HG03460 (cell line): ENCODE measurements around the gene PARVG.

Experiments used
- ATAC-seq: cut with Tn5 transposase; IDR thresholded peaks from one replicate; pipeline ENCODE4 v1.9.1; 2021; ENCODE audit not compliant: unreplicated experiment

Gene PARVG

DNA sequence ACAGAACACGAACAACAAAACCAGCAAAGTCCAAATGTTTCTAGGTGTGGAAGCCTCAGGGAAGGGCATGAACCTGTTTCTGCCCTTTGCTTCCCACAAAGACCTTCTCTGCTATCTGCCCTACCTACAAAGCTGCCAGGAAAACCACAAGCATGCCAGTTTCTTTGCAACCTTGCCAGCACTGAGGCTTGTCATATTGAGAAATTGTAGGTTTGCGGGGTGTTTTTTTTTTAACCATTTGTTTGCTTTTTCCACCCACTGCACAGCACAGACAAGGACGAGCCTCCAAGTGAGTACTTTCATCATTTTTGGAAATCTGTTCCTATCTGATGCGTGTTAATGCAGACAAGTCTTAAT lies 12.8 kb downstream of the PARVG start:
- ATAC-seq, result no peak

DNA sequence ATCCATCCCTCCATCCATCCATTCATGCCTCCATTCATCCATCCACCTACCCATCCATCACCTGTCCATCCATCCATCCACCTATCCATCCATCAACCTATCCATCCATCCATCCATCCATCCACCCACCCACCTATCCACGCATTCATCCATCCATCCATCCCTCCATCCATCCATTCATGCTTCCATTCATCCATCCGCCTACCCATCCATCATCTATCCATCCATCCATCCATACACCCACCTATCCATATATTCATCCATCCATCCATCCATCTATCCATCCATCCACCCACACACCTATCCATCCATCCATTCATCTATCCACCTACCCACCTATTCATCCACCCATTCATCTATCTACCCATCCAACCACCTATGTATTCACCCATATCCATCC lies 13.8 kb downstream of the PARVG start:
- ATAC-seq, result no peak

DNA sequence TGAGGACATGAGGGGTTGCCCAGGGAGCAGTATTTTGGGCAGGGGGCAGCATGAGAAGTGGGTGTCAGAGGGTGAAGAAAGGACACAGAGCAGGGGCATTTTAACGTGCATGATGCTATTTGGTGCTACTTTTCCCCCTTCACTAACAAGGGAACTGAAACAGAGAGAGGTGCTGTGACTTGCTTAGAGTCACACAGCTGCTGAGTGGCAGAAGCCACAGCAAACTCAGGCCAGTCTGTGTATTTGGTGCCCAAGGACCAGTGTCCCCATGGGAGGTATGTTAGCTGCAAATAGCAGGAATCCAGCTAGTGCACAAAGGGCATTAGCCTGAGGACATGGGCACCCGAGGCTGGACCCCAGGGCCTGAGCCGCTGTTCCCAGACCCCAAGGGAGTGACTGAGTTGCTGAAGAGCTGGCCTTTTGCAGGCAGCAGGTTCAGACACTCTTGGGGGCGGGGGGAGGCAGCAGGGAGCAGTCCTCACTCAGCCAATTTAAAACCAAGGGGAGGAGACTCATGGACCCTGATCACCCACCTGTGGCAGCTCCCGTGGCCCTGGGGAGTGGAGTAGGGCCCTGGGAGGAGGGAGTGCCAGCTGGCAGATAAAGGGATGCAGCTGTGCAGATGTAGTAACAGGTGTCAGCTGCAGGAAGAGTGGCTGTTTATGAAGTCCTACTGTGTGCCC lies 14.6 kb downstream of the PARVG start:
- ATAC-seq, result no peak

DNA sequence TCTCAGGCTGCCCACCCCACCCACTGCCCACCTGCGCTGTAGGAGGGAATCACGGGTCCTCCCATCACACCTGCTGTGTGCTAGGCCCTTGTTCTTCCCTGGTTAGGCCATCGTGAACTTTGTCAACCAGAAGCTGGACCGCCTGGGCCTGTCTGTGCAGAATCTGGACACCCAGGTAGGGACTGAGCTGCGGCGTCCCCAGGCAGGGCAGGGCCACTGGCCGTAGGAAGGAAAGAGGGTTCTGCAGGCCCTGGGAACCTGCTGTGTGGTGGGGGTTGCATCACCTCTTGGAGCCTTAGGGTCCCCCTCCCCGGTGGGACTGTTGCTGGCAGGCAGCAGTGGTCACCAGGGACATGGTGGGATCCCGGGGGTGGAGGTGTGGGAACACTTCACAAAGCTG lies 15.5 kb downstream of the PARVG start:
- ATAC-seq, result no peak

DNA sequence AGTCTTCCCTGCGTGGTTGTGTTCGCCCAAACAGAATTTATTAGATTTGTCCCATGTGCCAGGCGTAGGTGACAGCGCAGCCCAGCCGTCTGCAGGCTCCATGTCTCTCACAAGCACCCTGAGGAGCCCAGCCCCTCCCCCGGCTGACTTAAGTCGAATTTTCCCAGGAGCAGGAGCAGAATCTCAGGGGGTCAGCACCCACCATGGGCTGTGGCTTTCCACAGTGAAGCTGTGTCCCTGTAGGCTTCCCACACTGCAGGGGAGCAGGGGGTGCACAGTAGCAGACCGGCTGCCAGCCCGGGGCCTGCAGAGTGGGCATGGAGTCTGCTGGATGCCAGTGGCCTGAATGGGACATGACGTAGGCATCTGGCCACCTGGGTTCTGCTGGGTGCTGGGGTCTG lies 16.0 kb downstream of the PARVG start:
- ATAC-seq, result no peak

DNA sequence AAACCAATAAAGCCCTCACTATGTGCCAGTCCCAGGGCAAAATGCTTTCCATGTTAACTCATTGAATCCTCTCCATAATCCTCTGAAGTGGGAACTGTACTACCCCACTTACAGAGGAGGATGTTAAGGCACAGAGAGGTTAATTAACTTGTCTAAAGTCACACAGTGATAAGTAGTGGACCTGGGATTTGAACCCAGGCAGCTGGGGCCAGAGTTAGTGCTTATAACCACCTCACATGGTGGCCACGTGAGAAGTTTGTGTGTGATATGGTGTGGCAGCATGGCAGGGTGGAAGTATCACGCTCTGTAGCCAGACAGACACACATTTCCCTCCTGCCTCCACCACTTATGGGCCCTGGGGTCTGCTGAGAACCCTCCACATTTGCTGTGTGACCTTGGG lies 16.5 kb downstream of the PARVG start:
- no peak for ATAC-seq

DNA sequence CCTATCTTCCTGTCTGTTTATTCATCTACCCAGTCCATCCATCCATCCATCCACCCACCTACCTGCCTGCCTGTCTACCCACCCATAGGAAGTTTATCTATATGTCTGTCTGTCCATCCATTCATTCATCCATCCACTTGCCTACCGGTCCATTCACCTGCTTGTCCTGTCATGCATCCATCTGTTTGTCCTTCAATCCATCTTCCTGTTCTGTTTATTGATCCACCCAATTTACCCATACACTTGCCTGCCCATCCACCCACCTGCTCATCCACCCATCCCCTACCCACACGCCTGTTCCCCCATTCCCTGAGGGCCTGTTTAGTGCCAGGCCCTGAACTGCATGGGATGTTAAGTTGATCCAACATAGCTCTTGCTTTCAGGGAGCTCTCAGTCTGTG lies 18.4 kb downstream of the PARVG start:
- no peak for ATAC-seq

DNA sequence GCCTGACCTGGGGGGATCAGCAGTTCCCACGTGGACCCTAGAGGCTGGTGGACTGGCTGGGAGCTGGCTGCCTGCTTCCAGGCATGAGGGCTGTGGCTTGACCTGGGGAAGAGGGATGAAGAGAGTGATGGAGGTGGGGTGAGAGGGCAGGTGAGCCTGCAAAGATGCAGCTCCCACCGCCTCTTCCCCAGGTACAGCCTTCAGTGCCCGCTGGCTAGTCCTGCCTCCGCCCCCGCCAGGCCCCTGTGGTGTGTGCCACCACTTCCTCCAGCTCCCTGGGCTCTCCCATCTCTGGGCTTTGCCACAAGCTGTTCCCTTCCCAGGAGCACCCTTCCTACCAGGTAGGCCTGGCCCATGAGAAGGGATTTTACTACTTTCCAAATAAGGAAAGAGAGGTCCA lies 19.1 kb downstream of the PARVG start:
- ATAC-seq, result no peak

DNA sequence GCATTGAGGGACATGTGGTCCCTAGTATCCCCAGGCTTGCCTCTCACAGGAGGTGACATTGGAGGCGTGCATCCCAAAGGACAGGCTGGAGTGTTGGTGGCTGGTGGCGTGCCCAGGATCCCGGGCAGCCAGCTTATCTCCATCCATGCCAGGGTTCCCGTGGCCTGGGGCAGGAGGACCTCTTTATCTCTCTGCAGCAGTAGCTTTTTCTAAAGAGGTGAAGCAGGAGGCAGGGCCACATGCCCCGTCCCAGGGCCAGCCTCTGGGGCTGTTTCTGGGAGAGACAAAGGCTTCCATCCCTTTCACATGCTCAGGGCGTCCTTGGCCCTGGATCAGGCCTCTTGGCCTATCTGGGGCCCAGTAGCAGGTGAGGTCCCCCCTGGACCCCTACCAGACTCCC lies 19.7 kb downstream of the PARVG start:
- ATAC-seq, result no peak

DNA sequence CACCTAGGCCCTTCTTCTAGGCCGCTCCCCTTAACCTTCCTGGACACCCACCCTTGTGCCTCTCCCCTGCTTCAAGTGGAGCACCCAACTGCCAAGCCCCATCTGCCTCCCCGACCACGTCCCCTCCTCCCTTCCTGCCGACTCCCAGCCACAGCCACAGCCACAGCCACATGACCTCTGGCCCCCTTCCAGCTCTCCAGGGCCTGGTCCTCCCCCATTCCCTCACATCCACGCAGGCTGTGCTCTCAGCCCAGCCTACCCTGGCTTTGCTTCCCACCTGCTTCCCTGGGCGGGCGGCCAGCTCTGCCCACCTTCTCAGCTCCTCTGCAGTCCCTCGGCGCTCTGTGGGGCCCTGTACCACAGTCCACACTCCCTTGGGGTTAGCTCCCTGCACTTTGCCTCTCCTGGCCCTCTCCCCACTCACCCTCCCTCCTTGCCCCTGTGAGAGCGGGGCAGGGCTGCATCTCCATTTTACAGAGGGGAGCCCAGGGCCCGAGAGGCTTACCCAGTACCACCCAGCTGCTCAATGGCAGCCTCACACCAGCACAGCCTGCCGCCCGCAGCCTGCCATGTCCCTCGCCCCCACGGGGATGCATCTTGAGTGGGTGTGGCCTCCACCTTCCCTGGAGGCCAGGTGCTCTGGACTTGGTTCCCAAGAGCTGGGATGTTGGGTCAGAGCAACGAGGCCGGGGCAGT lies 20.3 kb downstream of the PARVG start:
- no peak for ATAC-seq

DNA sequence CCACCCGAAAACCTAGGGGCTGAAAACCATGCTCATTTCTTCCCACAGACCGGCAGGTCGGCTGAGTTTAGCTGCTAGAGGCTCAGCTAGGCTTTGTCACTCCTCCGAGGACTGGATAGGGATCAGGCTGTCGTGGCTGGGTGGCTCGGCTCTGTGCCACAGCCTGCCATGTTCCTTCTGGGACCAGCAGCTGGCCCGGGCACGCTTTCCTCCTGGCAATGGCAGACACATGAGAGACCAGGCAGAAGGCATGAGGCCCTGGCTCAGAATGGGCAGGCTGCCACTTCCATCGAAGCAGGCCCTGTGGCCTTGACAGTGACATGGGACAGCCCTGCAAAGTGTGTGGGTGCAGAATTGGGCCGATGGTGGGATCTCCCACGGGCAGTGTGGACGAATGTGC lies 20.9 kb downstream of the PARVG start:
- ATAC-seq, result no peak

DNA sequence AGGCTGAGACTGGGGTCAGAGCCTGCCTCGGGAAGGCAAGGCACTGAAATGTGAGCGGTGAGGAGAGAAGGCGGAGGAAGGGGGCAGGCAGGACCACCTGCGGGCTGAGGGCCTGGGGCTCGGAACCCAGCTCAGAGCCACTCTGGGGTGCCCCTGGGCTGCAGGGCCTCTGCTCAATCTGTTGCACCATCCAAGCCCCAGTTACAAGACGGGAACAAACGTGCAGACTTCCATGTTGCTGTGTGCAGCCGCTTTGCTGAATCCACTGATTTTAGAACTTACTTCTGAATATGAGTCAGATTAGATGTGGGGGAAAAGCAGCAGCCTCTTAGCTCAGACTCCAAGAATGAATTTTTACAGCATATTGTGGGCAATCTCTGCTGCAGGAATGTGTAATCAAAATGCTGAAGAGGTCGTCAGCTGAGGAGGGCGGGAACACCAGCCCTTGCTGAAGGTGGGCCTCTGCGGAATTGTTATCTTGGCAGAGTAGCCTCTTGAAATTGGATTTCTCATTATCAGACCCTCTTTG lies 21.6 kb downstream of the PARVG start:
- ATAC-seq, result no peak

DNA sequence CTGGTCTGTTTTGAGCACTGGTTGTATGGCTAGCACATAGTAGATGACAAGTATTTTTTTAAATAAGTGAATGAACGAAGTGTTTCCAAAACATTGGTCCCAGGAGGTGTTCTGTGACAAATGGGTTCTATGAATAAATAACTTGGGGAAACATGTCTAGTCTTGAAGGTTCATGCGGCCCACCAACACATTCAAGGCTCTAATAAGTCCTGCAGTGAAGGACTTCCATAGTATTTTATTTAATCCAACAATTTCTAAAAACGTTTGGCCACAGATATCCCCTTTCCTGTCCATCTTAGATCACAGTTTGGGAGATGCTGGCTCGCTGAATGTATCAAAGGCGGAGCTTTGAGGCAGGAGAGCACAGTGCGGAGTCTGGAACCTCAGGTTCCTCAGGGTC lies 22.5 kb downstream of the PARVG start:
- ATAC-seq, result no peak

DNA sequence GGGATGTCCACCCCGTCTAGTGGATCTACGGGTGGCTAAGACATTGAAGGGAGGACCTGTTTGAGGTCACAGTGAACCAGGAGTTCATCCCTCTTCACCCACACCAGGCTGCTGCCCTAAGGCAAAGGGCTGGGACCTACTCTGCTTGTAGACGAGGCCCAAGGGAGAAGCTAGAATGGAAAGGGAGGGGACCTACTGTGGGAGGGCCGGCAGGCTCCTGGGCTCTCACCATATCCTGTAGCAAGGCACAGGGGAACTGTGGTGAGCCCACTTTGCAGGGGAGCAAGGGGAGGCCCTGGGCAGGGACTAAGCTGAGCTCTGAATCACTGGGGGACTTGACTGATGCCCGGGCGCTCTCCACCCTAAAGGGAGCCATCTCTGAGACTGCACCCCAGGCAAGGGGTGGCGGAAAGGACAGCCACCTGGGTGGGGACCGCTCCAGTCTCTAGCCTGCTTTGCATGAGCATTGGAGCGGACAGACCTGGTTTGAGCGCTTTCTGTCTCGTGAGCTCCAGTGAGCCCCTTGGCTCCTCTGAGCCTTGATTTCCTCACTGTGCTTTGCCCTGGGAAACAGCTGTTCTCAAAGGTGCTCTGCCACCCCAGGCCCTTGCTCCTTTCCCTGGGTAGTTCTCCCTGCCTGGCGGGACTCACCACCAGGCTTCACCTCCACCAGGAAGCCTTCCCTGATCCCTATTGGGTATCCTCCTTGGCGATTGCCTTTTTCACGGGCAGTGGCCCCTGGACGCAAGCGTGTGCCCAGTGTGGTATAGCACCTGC lies 24.2 kb downstream of the PARVG start:
- no peak for ATAC-seq

DNA sequence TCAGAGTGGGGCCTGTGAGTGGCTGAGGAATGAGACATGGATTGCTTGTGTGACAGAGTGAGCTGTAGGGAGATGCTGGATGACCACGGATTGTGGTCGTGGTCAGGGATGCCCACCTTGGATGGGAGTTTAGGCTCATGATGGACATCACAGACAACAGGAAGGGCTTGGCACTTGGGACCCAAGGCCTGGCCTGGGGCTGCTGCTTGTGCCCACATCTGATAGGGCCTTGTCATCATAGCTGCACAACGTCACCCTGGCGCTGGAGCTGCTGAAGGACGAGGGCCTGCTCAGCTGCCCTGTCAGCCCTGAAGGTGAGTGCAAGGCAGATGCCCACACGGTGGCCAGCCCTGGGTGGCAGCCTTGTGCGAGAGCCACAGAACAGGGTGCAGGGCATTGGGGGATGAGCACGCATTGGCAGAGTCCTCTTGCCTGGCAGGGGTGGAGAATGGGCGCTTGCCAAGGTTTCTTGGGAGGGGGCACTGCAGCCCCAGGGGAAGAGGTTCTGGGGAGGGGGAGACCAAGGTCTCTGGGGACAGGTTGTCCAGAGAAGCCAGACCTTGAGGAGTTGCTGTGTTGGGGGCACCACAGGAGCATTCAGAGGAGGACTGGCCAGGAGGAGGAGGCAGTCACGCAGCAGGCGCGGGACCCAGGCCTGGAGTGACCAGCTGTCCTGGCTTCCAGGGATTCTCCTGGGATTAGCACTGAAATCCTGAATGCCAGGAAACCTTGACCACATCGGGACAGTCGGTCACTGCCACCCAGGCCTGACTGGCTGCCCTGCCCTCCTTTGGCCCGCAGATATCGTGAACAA lies 25.0 kb downstream of the PARVG start:
- no peak for ATAC-seq

DNA sequence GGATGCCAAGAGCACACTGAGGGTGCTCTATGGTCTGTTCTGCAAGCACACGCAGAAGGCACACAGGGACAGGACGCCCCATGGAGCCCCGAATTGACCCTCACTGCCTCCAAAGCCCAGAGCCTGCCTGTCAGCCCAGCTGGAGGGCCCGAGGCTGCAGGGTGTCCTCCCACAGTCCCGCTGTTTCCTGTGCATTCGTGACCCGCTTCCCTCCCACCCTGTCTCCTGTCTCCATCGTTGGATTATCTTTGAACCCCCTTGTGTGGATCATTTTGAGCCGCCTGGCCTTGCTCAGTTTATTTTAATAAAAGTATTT lies 25.6 kb downstream of the PARVG start:
- ATAC-seq, result no peak

DNA sequence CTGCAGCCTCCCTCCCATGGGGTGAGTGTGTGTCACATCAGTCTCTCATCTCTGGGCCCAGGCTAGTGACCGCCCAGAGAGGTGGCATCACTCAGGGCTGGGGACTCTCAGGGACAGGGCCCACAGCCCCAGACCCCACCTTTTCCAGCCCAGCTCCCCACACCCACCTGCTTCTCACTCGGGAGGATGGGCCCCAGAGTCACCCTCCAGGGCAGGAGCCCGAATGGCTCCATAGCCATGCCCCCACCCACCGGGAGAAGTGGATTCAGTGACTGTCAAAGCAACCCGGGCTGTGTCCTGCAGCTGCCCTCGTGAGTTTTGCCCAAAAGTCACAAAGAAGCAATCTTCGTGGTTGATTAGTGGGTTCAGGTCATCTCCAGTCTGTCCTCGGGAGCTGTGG lies 26.0 kb downstream of the PARVG start:
- ATAC-seq, result no peak

DNA sequence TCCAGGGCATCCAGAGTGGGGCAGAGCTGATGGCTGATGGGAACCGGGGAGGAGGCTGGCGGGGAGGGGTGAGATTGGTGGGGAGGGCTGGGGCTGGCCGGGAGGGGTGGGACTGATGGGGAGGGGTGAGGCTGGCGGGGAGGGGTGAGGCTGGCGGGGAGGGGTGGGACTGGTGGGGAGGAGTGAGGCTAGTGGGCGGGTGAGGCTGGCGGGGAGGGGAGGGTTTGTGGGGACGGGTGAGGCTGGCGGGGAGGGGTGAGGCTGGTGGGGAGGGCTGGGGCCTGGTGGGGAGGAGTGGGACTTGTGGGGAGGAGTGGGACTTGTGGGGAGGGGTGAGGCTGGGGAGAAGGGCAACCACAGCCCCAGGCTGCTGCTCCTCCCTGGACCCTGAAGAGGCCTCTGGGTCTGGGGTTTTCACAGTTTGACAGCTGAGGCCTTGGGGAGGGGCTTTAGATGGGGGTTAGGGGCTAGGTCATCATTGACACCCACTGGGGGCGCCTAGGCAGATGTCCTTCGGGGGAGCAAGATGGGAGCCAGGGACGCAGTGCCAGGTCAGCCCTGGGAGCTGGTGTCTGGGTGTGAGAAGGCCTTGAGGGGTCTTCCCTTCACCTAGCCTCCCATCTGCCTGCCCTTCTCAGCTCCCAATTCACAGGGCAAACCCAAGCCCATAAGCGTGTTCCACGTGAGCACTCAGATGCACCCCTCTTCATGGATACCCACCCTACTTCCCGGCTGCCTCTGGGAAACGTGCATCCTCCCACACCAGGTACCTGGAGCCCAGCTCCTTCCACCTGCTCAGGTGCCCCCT lies 26.7 kb downstream of the PARVG start:
- no peak for ATAC-seq

DNA sequence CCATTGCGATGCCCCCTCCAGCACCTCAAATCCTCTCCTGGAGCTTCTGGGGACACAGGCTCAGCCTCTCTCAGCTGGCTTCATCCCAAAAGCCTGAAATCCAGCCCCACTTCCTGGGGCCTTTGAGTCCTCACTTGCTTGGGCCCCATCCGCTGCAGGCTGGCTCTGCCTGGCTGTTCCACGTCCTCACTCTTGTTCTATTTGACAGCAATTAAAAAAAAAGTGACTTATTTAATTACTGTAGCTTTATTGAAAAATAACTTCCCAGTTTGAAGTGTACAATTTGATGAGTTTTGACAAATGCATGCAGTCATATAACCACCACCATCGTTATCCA lies 27.2 kb downstream of the PARVG start:
- ATAC-seq, result no peak

DNA sequence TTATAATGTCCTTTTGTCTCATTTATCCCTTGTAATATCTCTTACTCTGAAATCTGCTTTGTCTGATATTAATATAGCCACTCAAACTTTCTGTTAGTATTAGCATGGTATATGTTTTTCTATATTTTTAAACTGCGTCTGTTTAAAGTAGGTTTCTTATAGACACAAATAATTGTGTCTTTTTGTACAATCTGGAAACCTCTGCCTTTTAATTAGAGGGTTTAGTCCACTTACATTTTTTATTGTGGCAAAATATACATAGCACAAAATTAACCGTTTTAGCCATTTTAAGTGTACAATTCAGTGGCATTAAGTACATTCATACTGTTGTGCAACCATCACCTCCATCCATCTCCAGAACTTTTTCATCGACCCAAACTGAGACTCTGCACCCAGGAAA lies 28.6 kb downstream of the PARVG start:
- no peak for ATAC-seq

DNA sequence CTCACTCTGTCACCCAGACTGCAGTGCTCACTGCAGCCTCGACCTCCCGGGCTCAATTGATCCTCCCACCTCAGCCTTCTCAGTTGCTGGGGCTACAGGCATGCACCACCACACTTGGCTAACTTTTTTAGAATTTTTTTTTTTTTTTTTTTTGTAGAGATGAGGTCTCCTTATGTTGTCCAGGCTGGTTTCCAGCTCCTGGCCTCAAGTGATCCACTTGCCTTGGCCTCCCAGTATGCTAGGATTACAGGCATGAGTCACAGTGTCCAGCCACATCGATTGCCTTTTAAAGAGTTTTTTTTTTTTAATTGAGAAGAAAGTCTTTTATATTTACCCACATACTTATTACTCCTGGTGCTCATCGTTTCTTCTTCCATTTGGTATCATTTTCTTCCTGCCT lies 30.0 kb downstream of the PARVG start:
- no peak for ATAC-seq
